ENCODE measurements around the gene ATP5ME. TPM values are rescaled to one million over a fixed set of nuclear protein-coding genes. Genes with fewer than 3 reads are reported as not detected.

Gene ATP5ME
- total and polyA plus RNA-seq, 2 of the 13 experiments (the other 11 are each of a cell fraction or from before 2014, with no cell fraction given): 305 to 753 TPM

GRCh38 chr4:692771-693554, 18.9 kb upstream of the ATP5ME start:
- Histone ChIP-seq H4K20me1 (ENCODE audit: insufficient read depth, low read length) (no peaks in the 10 kb centered on the region), H3K4me2 (ENCODE audit: low read depth, low read length) (peak overlapping the region; percentile 46), H3K4me1 (ENCODE audit: insufficient read depth, low read length) (peaks cover 45% of the 10 kb centered on the region), H3K27ac (ENCODE audit: extremely low read length, insufficient read depth, low read length) (no peak overlapping the region), H3K27me3 (ENCODE audit: control insufficient read depth in 1 of 2, insufficient read depth in 2 of 2, low read length in 2 of 2) (peaks cover 2 to 28% of the 10 kb centered on the region in 2 experiments; a peak in 3 of 5 replicates), H3K36me3 (replicated peaks in 1 of 2; ENCODE audit: control insufficient read depth in 1 of 2, insufficient read depth in 2 of 2, low read length in 2 of 2) (no peaks in the 10 kb centered on the region), H3K4me3 (replicated peaks in 1 of 3; ENCODE audit: insufficient read depth in 1 of 3, low read depth in 2 of 3, low read length in 3 of 3) (no peak overlapping the region), H3K9me3 (ENCODE audit: low read length) (no peaks in the 10 kb centered on the region), H3K9ac (ENCODE audit: insufficient read depth, low read depth, low read length) (no peak overlapping the region), H2AFZ (ENCODE audit: low read length) (no peak overlapping the region), H3K79me2 (ENCODE audit: insufficient read depth, low read length) (no peaks in the 10 kb centered on the region)
- intact Hi-C loops (cut with micrococcal nuclease; ENCODE audit: unreplicated experiment) (no loop called here), in situ Hi-C loops (cut with HindIII; ENCODE audit: extremely low pct_ligation_motif_present, low pct_unique_long_range_greater_than_20kb) (no loop called here)
- ChIA-PET POLR2A (no interaction called here), CTCF (ENCODE audit: low intra/inter-chr PET ratio, low total read pairs) (no interaction called here)
- ATAC-seq (peak; percentile 90), DNase-seq (ENCODE audit: low spot score) (peak; percentile 68), FAIRE-seq (no peak)
- no TSS peak for BruUV-seq (replicated peaks)
- WGBS (ENCODE audit: low lambda C conversion rate): 40% methylated on average over 11 of the region's 32 CpGs
- TF ChIP-seq RNF2 (conservative IDR thresholded peaks at IDR 0.05; ENCODE audit: low read depth) (peak; percentile 77), TBL1XR1 (IDR thresholded peaks at IDR 0.05; ENCODE audit: borderline replicate concordance, low read length, partially characterized antibody) (no peak), SP5 (CRISPR knock-in tag; IDR thresholded peaks at IDR 0.05; ENCODE audit: borderline replicate concordance, low read depth) (peak; percentile 75), SALL1 (CRISPR knock-in tag; IDR thresholded peaks at IDR 0.05) (peak; percentile 87), SAP130 (CRISPR knock-in tag; IDR thresholded peaks at IDR 0.05; ENCODE audit: low read depth) (peak; percentile 93), ZKSCAN8 (CRISPR knock-in tag; IDR thresholded peaks at IDR 0.05; ENCODE audit: borderline replicate concordance) (0 out of 2 replicates have a peak, but pooled peaks have one; percentile 69), KMT2B (CRISPR knock-in tag; IDR thresholded peaks at IDR 0.05) (peak; percentile 50; the same call in 1 of the 2 replicates), KLF9 (CRISPR knock-in tag; IDR thresholded peaks at IDR 0.05; ENCODE audit: low read depth) (0 out of 2 replicates have a peak, but pooled peaks have one; percentile 69), ZNF605 (CRISPR knock-in tag; IDR thresholded peaks at IDR 0.05) (peak; percentile 58; the same call in 1 of the 2 replicates), GATA4 (IDR thresholded peaks at IDR 0.05; ENCODE audit: borderline replicate concordance, low read depth) (no peak), BCL6 (CRISPR knock-in tag; IDR thresholded peaks at IDR 0.05) (peak; percentile 59), FOSL1 (CRISPR knock-in tag; IDR thresholded peaks at IDR 0.05; ENCODE audit: borderline replicate concordance) (no peak), DMAP1 (CRISPR knock-in tag; IDR thresholded peaks at IDR 0.05) (0 out of 2 replicates have a peak, but pooled peaks have one; percentile 39), BHLHE40 (IDR thresholded peaks at IDR 0.05; ENCODE audit: low read length) (peak; percentile 78), ZNF788 (CRISPR knock-in tag; IDR thresholded peaks at IDR 0.05; ENCODE audit: borderline replicate concordance) (peak; percentile 81; the same call in 1 of the 2 replicates), KLF16 (CRISPR knock-in tag; IDR thresholded peaks at IDR 0.05) (peak in 1 of 2 experiments; percentile 88; a peak in 2 of 4 replicates), ARID5B (CRISPR knock-in tag; IDR thresholded peaks at IDR 0.05) (peak; percentile 91), ZNF619 (CRISPR knock-in tag; IDR thresholded peaks at IDR 0.05) (0 out of 2 replicates have a peak, but pooled peaks have one; percentile 26), ARHGAP35 (CRISPR knock-in tag; IDR thresholded peaks at IDR 0.05; ENCODE audit: borderline replicate concordance) (peak; percentile 63; the same call in 1 of the 2 replicates), ZFP1 (CRISPR knock-in tag; IDR thresholded peaks at IDR 0.05) (peak; percentile 52; the same call in 1 of the 2 replicates), TEAD3 (CRISPR knock-in tag; optimal IDR thresholded peaks at IDR 0.05; ENCODE audit: borderline replicate concordance) (peak; percentile 65), ZNF501 (CRISPR knock-in tag; IDR thresholded peaks at IDR 0.05) (no peak)

Measured in HepG2 (cell line).